K562 (cell line): Measurements from ENCODE around the gene CCDC87. TPM values are rescaled to one million over a fixed set of nuclear protein-coding genes. Genes with fewer than 3 reads are reported as not detected.

Experiments used
- CGGBP1 ChIP-seq: fragments of 250-450 bp; sonication (Bioruptor Pico); IDR thresholded peaks from 2 replicates; pipeline ENCODE4 v1.9.0; 2021; ENCODE audit warnings: mild to moderate bottlenecking
- CSDE1 ChIP-seq, 2 experiments: fragments of 450-650 bp; IDR thresholded peaks; 2 replicates each; pipeline ENCODE4 v1.6.1; 2016; ENCODE audit warnings: mild to moderate bottlenecking in 1 of 2
- CUX1 ChIP-seq: fragments of 200-800 bp; sonication (Bioruptor generic); IDR thresholded peaks from 2 replicates; pipeline ENCODE4 v1.6.1; 2016; ENCODE audit warnings: missing genetic modification characterization, missing compliant biosample characterization
- ESRRA ChIP-seq: fragments of 450-650 bp; IDR thresholded peaks from 2 replicates; pipeline ENCODE4 v1.6.1; 2014; ENCODE audit warnings: low read depth, mild to moderate bottlenecking, moderate library complexity, borderline replicate concordance
- HNRNPL ChIP-seq: fragments of 200-400 bp; formaldehyde crosslinking; IDR thresholded peaks from 2 replicates; pipeline ENCODE4 v1.6.1; 2017; ENCODE audit warnings: low read depth, mild to moderate bottlenecking, low read length
- KDM2B ChIP-seq: fragments of 250-450 bp; sonication (Bioruptor Pico); IDR thresholded peaks from 2 replicates; pipeline ENCODE4 v1.8.0; 2021; ENCODE audit warnings: mild to moderate bottlenecking, moderate library complexity
- KDM5B ChIP-seq: fragments of 200-600 bp; sonication (generic); IDR thresholded peaks from 2 replicates; pipeline ENCODE4 v1.6.1; 2012; ENCODE audit warnings: low read depth, mild to moderate bottlenecking, moderate library complexity, low read length, control low read depth, inconsistent platforms; ENCODE audit not compliant: insufficient replicate concordance
- KLF1 ChIP-seq: fragments of 450-650 bp; IDR thresholded peaks from 2 replicates; pipeline ENCODE4 v1.6.1; 2016; ENCODE audit warnings: missing genetic modification characterization, missing compliant biosample characterization
- NFIC ChIP-seq: fragments of 450-650 bp; IDR thresholded peaks from 2 replicates; pipeline ENCODE4 v1.6.1; 2017; ENCODE audit warnings: mild to moderate bottlenecking, inconsistent platforms
- POLR2AphosphoS5 ChIP-seq: IDR thresholded peaks from 2 replicates; pipeline ENCODE4 v1.6.1; 2011; ENCODE audit warnings: mild to moderate bottlenecking, low read depth, low read length, moderate library complexity; ENCODE audit not compliant: control insufficient read depth, insufficient read depth
- RCOR1 ChIP-seq, 2 experiments: IDR thresholded peaks; 2 replicates each; pipeline ENCODE4 v1.6.1; 2012; ENCODE audit warnings: low read depth in 2 of 2, low read length in 2 of 2, borderline replicate concordance in 1 of 2, improper control_type of control experiment in 1 of 2
- RUNX1 ChIP-seq: sonication (generic); IDR thresholded peaks from 2 replicates; pipeline ENCODE4 v1.6.1; 2016; ENCODE audit warnings: antibody characterized with exemption, low read depth
- ZSCAN29 ChIP-seq: fragments of 450-650 bp; IDR thresholded peaks from 2 replicates; pipeline ENCODE4 v1.6.1; 2017
- polyA plus RNA-seq, 8 experiments: library from polyadenylated mRNA; depleted of rRNA in 4 of 8; stranded (reverse) in 5 of 8; unstranded in 3 of 8; fragments of >200 nt; fragmentation: Nextera tagmentation in 2 of 8; fragmentation: Illumina TruSeq in 1 of 8; extraction: Ambion mirVana in 2 of 8; extraction: Trizol in 1 of 8; gene quantifications; 2 replicates each; pipeline versions ENCODE4 v1.2.1 to v1.2.3, GENCODE V29; 2011 to 2014; ENCODE audit warnings: inconsistent platforms in 1 of 8, missing spikeins in 1 of 8
- total RNA-seq, 7 experiments: library from RNA; depleted of rRNA in 6 of 7; stranded (reverse); fragments of >200 nt in 6 of 7; fragmentation: Illumina TruSeq in 2 of 7; extraction: Trizol in 2 of 7; gene quantifications; 2 replicates each; pipeline versions ENCODE4 v1.2.1 to v1.2.3, GENCODE V29; 2011 to 2021; ENCODE audit warnings: low replicate concordance in 1 of 7
- TF ChIP-seq, protein P1 (sequence below): sonication (generic); formaldehyde crosslinking; IDR thresholded peaks from 2 replicates; pipeline ENCODE4 v1.8.0; 2022; ENCODE audit warnings: mild to moderate bottlenecking, missing genetic modification reagents
- TF ChIP-seq, protein P2 (sequence below): sonication (generic); formaldehyde crosslinking; IDR thresholded peaks from 2 replicates; pipeline ENCODE4 v1.8.0; 2022; ENCODE audit warnings: missing genetic modification reagents, mild to moderate bottlenecking, moderate library complexity, borderline replicate concordance
- TF ChIP-seq, protein P3 (sequence below), 2 experiments: IDR thresholded peaks; 2 replicates each; pipeline ENCODE4 v1.6.1; 2012; ENCODE audit warnings: improper control_type of control experiment in 2 of 2, low read depth in 2 of 2, low read length in 2 of 2, borderline replicate concordance in 1 of 2

Gene CCDC87
- total and polyA plus RNA-seq, 9 of the 15 experiments (the other 6 are each of a cell fraction or from before 2014, with no cell fraction given), result 0.03 to 0.44 (median 0.15) TPM; not detected in 1

GRCh38 chr11:66595245-66595904 lies 2.5 kb upstream of the CCDC87 start (continued):
- no peak for TF ChIP-seq KDM5B
- TF ChIP-seq, protein P1, sequence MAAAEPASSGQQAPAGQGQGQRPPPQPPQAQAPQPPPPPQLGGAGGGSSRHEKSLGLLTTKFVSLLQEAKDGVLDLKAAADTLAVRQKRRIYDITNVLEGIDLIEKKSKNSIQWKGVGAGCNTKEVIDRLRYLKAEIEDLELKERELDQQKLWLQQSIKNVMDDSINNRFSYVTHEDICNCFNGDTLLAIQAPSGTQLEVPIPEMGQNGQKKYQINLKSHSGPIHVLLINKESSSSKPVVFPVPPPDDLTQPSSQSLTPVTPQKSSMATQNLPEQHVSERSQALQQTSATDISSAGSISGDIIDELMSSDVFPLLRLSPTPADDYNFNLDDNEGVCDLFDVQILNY (CRISPR knock-in tag), result no peak
- TF ChIP-seq ESRRA, result no peak
- no peak for TF ChIP-seq KLF1 (tag)
- no peak for TF ChIP-seq HNRNPL
- no peak for TF ChIP-seq POLR2AphosphoS5
- no peak for TF ChIP-seq CSDE1 (IDR thresholded peaks at IDR 0.05)
- TF ChIP-seq CGGBP1 (CRISPR knock-in tag), result no peak
- TF ChIP-seq KDM2B (CRISPR knock-in tag), result no peak
- no peak for TF ChIP-seq ZSCAN29
- TF ChIP-seq, protein P2, sequence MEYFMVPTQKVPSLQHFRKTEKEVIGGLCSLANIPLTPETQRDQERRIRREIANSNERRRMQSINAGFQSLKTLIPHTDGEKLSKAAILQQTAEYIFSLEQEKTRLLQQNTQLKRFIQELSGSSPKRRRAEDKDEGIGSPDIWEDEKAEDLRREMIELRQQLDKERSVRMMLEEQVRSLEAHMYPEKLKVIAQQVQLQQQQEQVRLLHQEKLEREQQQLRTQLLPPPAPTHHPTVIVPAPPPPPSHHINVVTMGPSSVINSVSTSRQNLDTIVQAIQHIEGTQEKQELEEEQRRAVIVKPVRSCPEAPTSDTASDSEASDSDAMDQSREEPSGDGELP (CRISPR knock-in tag), result peak; percentile 78
- no peak for TF ChIP-seq RUNX1
- peak in 1 of 2 experiments; percentile 42; a peak in 1 of 4 replicates for TF ChIP-seq RCOR1 (IDR thresholded peaks at IDR 0.05; ENCODE audit: borderline replicate concordance in 1 of 2, low read depth in 2 of 2, low read length in 2 of 2)
- TF ChIP-seq NFIC, result peak; percentile 85
- TF ChIP-seq, protein P3, sequence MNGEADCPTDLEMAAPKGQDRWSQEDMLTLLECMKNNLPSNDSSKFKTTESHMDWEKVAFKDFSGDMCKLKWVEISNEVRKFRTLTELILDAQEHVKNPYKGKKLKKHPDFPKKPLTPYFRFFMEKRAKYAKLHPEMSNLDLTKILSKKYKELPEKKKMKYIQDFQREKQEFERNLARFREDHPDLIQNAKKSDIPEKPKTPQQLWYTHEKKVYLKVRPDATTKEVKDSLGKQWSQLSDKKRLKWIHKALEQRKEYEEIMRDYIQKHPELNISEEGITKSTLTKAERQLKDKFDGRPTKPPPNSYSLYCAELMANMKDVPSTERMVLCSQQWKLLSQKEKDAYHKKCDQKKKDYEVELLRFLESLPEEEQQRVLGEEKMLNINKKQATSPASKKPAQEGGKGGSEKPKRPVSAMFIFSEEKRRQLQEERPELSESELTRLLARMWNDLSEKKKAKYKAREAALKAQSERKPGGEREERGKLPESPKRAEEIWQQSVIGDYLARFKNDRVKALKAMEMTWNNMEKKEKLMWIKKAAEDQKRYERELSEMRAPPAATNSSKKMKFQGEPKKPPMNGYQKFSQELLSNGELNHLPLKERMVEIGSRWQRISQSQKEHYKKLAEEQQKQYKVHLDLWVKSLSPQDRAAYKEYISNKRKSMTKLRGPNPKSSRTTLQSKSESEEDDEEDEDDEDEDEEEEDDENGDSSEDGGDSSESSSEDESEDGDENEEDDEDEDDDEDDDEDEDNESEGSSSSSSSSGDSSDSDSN (IDR thresholded peaks at IDR 0.05; ENCODE audit: borderline replicate concordance in 1 of 2, low read depth in 2 of 2, low read length in 2 of 2), result 0 out of 4 replicates have a peak, but pooled peaks of 1 of the 2 experiments have one; percentile 33
- TF ChIP-seq CUX1 (CRISPR knock-in tag), result no peak
